CD4-positive, alpha-beta T cell treated with Interleukin-6 at 100 ng/mL for 8 hours (primary cell): ENCODE data around the gene DSTYK.
"Not testable (repeated sequence)": the region's sequence is repeated elsewhere in the genome, so short reads cannot be mapped to it uniquely, and the experiment has no call there.

ENCODE experiments used
- DNase-seq: peaks from one replicate; pipeline ENCODE4 v3.0.0-alpha.2; 2020; ENCODE audit warnings: mixed read lengths, low spot score

Gene DSTYK

GRCh38 chr1:205214756-205215155, 3.3 kb upstream of the DSTYK start:
- no peak for DNase-seq

- no peak for DNase-seq
Observed at GRCh38 chr1:205211839-205212536, 486 bp upstream of the DSTYK start.

- no peak for DNase-seq
Observed at GRCh38 chr1:205210756-205211168, 740 bp downstream of the DSTYK start.

- DNase-seq: no peak
Observed at GRCh38 chr1:205208811-205209210, 2.7 kb downstream of the DSTYK start.

- DNase-seq: no peak
Observed at GRCh38 chr1:205205055-205205454, 6.4 kb downstream of the DSTYK start.

GRCh38 chr1:205204552-205204951, 7.0 kb downstream of the DSTYK start:
- no peak for DNase-seq

GRCh38 chr1:205199931-205200299, 11.6 kb downstream of the DSTYK start:
- DNase-seq: no peak

- no peak for DNase-seq
Observed at GRCh38 chr1:205199090-205199930, 12.2 kb downstream of the DSTYK start.

- DNase-seq: no peak
Observed at GRCh38 chr1:205192287-205192686, 19.2 kb downstream of the DSTYK start.

GRCh38 chr1:205191622-205192021, 19.9 kb downstream of the DSTYK start:
- DNase-seq: no peak

GRCh38 chr1:205190845-205191577, 20.5 kb downstream of the DSTYK start:
- no peak for DNase-seq

GRCh38 chr1:205189131-205189530, 22.4 kb downstream of the DSTYK start:
- no peak for DNase-seq

GRCh38 chr1:205188596-205188995, 22.9 kb downstream of the DSTYK start:
- no peak for DNase-seq

GRCh38 chr1:205188098-205188497, 23.4 kb downstream of the DSTYK start:
- no peak for DNase-seq

GRCh38 chr1:205187420-205187819, 24.1 kb downstream of the DSTYK start:
- no peak for DNase-seq

GRCh38 chr1:205186191-205186590, 25.3 kb downstream of the DSTYK start:
- no peak for DNase-seq

GRCh38 chr1:205183676-205184335, 27.7 kb downstream of the DSTYK start:
- DNase-seq: no peak

GRCh38 chr1:205182930-205183329, 28.6 kb downstream of the DSTYK start:
- no peak for DNase-seq

- DNase-seq: not testable (repeated sequence)
Observed at GRCh38 chr1:205180331-205180730, 31.2 kb downstream of the DSTYK start.

GRCh38 chr1:205179842-205180241, 31.7 kb downstream of the DSTYK start:
- DNase-seq: no peak

GRCh38 chr1:205172729-205173366, 38.7 kb downstream of the DSTYK start:
- no peak for DNase-seq

GRCh38 chr1:205171369-205171768, 40.1 kb downstream of the DSTYK start:
- DNase-seq: no peak
